ENCODE results near the gene NUP210.
A peak's percentile ranks its signal among the peaks of the same experiment; 100 is the strongest.
"Not testable (repeated sequence)": the region's sequence is repeated elsewhere in the genome, so short reads cannot be mapped to it uniquely, and the experiment has no call there.

NUP210 gene

DNA sequence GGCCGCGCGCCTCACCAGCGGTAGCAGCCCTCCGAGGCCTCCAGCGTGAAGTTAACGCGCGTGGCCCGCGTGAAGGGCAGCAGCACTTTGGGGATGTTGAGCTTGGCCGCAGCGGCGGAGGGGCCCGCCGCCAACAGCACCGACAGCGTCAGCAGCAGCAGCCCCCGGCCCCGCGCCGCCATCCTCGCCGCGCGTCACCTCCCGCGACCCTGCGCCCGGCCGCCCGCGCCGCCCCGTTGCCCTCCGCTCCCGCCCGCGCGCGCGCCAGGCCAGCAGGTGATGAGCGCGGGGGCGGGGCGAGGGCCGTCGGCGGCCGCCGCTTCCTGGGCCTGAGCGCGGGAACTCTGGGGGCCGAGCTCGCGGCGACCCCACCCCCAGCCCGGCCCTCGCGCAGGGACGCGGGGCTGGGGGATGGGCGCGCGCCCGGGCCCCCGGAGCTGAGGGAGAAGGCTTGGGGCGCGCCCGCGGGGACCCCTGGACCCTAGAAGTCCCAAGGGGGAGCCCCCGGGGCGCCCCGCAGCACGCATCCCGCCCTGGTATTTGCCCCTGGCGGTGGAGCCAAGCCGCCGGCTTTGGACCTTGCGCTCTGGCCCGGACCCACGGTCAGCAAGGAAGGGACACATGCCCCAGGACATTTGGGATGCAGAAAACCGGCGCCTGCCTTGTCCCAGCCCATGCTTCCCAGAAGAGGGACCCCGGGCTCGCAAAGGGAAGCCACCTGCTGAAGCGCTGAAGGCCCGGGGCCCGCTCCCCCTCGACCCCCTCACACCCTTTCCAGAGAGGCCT lies at the start of gene NUP210:
Gene NUP210 (minus strand): TSS at position 278 of the 786 bp plus-strand sequence. CDS start 96 bp downstream, at position 182.
- peak; percentile 41 for DNase-seq (ENCODE audit: low read depth)

DNA sequence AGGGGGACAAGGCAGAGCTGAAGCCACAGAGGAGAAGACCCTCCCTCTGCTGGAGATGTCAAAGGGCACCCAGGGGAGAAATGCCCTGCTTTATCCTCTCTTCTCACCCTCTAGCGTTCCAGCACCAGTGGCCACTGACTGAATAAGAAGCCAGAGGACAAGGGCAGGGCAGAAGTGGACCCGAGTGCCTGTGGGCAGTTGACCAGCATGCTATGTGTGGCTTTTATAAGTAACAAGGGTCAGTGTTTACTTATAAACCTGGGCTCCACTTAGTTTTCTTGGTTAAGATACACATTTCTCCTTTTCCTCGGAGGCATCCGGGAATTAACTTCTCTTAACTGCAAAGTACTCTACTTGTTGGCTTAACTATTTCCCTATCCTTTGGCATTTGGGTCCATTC lies 46.7 kb upstream of the NUP210 start:
- DNase-seq (ENCODE audit: low read depth), result no peak

DNA sequence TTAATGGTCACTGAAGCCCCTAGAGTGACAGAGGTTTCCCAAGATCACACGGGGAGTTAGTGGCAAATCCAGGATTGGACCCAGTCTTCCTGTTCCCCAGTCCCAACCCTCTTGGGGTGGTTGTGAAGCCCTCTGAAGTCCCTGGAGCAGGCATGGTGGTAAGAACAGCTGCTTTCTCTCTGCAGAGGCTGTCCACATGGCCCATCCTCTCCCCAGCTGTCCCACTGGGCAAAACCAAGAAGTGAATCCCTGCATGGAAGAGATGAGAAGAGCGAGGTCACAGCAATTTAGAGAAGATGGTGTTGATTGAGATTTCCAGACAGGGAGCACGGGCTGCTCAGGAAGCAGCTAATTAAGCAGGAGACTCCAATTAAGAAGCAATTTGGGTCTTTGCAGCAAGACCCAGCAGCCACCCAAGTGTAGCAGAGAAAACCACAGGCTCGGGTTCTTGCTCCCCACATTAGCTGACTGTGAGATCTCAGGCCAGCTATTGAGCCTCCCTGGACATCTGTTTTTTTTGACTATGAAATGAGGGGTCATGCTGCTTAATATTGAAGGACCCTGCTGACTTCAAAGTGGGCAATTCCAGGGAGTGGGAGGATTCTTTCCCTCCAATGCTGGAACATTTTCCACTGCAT lies 45.2 kb upstream of the NUP210 start:
- no peak for DNase-seq (ENCODE audit: low read depth)

DNA sequence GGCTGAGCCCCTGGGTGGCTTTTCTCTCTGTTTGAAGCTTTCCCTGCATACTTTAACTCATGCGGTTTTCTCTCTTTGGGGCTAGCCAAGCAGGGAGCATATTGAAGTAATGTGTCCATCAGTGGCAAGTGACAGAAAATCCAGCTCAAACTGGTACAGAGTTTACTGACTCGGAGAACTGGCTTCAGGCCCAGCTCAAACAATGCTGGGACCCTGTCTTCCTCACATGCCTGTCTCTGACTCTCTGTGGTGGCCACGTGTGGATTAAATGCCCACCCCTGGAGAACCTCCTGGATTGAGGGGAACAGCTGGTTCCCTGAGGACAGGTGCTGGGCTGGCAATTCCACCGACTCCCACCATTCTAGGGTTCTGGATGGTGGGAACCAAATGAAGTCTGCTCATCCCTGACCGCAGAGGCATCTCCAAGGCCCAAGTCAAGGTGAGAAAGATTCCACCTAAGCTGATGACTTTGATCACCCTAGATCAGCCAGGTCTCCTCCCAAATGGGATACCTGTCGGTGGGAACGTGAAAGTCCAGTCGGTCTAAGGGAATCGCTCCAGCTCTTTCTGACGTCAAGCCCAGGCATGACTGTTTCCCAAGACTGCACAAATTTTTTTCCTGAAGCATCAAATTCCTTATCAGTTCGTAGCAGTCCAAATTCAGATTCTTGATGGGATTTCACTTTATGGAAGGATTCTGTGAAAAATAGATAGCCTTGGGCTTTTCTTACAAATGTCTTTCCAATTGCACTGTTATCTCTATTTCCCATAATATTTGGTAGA lies 43.7 kb upstream of the NUP210 start:
- DNase-seq (ENCODE audit: low read depth), result no peak

DNA sequence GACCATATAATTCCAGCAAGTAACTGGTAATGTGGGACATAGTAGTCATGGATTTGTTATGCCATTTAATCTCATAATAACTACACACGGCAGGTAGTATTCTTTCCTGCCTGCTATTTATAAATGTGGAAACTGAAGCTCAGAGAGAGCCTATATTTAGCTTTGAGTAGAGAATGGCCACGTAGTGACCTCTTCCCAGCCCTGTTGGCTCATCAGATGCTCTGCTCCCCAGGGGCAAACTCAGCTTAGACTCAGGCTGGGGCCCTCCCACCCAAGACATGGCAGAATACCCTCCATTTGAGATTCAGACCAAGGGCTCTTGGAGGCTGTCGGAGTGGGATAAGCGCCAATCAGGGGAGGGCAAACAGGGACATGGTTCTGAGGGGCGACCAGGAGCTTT lies 42.7 kb upstream of the NUP210 start:
- no peak for DNase-seq (ENCODE audit: low read depth)

DNA sequence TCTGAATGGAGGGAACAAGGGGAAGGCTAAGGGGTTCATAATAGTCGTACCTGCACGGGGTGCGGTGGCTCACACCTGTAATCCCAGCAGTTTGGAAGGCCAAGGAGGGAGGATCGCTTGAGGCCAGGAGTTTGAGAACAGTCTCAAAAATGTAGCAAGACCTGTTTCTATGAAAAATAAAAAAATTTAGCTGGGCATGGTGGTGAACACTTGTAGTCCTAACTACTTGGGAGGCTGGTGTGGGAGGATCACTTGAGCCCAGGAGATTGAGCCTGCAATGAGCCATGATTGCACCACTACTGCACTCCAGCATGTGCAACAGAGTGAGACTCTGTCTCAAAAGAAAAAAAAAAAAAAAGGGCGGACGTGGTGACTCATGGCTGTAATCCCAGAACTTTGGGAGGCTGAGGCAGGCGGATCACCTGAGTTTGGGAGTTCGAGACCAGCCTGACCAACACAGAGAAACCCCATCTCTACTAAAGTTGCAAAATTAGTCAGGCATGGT lies 42.1 kb upstream of the NUP210 start:
- no peak for DNase-seq (ENCODE audit: low read depth)

DNA sequence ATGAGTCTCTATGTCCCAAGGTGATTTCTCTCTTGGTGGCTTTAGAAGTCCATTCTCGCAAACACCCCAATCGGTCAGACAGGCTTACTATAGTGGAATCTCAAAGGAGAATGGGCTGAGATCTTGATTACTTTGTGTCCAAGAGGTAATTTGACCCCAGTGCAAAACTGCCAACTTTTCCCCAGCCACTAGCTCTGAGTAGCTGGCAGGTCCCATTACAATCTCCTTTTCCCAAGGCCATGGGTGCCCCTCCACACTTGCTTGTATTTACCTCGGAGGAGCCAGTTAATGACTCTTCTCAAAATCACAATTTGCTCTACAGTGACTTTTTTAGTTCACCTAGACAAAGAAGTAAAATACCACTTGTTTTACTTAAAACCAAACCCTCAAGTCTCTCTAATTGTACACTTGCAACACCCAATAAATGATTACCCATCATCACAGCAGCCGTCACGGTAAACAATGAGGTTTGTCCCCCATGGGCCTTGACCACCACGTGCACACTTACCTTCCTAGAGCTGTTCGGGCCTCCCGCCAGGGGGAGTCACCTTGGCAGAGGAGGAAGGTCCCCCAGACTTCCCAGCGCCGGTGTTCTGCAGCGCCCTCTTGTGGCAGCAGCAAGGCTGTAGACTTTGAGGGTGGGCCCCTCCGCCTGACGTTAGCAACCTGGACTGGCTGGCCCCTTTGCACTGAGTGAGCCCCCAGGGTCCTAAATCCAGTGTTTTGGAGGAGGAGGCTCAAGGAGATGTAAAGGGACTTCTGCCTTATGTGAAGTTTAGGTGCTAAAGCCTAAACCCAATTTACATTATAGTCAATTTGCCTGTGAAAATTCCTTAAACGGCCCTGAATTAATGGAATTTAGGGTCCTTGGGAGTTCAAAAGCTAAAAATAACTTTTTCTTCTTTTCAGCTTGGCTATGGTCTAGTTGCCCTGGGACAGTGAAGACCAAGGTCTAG lies 41.3 kb upstream of the NUP210 start:
- DNase-seq (ENCODE audit: low read depth), result peak; percentile 29

DNA sequence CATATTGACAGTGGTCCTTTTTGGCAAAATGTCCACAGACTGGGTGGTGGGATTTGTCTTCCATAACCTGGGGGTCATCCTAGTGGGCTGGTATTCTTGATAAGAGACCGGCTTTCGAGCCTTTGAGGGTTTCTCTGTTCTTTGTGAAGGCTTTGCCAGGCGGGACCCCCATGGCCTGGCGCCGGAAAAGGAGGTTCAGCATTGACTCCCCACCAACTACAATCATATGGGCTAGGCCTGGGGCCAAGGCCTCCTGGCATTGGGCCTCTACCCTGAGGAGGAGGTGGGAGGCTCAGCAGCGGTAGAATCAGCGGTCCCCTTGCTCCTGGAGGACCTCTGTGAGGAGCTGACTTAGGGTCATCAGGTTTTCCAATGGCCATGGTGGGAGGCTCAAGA lies 40.2 kb upstream of the NUP210 start:
- no peak for DNase-seq (ENCODE audit: low read depth)

DNA sequence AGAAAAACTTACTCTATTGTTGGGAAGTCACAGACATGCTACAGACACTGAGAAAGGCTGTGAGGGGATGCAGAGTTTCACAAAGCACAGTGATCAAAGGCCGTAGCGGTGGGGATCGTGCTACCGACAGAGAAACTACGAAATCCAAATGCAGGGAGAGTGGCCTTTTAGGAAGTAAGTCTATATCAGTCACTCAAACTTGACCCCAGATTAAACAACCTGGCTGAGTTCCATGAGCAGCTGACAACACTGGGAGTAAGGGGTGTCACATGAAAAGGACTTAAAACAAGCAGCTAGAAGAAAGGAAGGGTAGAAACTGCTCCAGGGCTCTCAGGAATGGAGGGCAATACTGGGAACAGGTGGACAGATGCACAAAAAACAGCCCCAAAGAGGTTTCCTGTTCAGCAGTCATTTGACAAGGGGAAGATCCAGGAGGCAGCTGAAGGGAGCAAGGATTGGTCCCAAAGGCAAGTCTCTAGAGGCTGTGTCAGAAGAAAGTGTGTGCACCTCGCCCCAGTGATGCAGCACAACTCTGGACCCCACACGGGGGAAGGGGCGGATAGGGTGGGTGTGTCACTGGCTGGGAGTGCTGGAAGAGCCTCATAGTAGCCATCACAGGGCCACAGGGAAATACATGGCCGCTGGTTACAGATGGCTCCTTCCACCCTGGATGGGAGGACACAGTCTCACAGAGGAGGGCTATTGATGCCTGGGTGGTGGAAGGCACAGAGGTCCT lies 39.7 kb upstream of the NUP210 start:
- no peak for DNase-seq (ENCODE audit: low read depth)

DNA sequence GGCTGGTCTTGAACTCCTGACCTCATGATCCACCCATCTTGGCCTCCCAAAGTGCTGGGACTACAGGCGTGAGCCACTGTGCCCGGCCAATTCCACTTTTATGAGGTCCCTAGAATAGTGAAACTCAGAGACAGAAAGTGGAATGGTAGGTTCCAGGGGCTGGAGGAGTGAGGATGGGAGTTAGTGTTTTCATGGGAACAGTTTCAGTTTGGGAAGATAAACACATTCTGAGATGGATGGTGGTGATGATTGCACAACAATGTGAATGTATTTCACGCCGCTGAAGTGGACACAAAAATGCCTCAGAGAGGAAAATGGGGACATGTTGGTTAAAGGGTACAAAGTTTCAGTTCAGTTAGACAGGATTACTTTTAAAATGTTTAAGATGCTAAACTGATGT lies 37.5 kb upstream of the NUP210 start:
- no peak for DNase-seq (ENCODE audit: low read depth)

DNA sequence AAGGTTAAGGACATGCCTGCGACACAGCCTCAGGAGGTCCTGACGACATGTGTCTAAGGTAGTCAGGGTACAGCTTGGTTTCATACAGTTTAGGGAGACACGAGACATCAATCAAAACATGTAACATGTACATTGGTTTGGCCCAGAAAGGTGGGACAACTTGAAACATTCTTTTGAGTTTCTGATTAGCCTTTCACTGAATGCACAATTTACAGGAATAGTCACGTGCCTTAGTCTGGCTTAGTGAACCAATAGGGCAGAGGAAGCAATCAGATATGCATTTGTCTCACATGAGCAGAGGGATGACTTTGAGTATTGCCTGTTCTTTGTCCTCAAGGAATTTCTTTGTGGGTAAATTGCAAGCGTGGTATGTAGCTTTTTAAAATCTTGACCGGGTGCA lies 35.5 kb upstream of the NUP210 start:
- DNase-seq (ENCODE audit: low read depth), result no peak

DNA sequence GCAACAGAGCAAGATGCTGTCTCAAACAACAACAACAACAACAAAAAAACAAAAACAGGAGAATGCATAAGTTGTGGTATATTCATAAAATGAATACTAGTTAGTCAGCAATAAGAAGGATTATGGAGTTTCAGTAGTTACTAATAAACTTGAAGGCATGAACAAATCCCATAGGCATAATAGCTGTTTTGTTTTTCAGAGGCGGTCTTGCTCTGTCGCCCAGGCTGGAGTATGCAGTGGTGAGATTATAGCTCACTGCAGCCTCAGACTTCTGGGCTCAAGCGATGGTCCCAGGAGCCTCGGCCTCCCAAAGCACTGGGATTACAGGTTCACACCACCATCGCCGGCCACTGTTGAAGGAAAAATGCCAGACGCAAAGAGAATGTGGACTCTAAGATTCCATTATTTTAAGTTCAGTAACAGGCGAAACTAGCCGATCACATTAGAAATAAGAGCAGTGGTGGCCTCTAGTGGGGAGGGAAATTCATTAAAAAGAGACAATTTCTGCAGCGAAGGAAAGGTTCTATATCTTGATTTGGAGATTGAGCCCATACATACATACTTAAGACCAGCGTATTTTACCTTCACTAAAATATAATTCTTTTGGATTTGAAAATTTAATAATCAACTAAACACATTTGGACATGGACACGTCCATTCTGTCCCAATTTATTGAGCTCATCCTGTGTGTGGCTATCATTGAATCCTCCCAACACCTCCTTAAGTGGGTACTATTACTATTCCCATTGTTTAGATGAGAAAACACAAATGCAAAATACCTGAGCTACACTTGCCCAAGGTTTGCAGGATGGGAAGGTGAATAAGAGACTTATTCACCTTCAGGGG lies 32.6 kb upstream of the NUP210 start:
- DNase-seq (ENCODE audit: low read depth), result no peak

DNA sequence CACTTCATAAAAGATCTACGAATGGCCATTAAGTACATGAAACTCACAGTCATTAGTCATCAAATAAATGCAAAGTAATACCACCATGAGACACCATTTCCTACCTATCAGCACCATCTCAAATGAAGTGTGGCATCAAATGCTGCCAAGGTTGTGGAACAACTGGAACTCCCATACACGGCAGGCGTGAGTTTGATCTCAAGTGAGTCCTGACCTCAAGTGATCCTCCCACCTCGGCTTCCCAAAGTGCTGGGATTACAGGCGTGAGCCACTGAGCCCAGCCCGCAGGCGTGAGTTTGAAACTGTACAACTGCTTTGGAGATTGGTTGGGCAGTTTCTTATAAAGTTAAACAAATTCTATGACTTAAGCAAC lies 31.2 kb upstream of the NUP210 start:
- peak; percentile 13 for DNase-seq (ENCODE audit: low read depth)

DNA sequence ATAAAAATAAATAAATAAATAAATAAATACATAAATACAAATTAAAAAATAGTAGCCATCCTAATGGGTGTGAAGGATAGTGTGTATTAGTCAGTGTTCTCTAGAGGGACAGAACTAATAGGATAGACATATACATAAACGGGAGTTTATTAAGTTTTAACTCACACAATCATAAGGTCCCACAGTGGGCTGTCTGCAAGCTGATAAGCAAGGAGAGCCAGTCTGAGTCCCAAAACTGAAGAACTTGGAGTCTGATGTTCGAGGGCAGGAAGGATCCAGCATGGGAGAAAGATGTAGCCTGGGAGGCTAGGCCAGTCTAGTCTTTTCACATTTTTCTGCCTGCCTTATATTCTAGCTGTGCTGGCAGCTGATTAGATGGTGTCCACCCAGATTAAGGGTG lies 22.8 kb upstream of the NUP210 start:
- DNase-seq (ENCODE audit: low read depth), result not testable (repeated sequence)

DNA sequence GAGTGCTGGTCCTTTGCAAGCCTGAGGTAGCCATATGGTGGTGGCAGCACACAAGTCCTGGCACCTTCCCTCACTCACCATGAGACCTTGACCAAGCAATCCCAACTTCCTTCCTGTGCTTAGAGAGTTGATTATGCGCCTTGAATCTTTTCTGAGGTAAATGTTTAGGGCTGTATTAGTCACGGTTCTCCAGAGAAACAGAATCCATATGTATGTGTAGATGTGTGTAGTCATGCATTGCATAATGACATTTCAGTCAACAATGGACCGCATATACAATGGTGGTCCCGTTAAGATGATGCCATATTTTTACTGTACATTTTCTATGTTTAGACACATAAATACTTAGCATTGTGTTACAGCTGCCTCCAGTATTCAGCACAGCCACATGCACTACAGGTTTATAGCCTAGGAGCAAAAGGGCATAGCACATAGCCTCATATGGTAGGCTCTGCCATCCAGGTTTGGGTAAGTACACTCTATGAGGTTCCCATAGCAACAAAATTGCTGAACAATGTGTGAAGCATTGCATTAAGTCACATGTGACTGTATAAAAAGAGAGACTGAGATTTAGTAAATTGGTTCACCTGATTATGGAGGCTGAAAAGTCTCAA lies 20.2 kb upstream of the NUP210 start:
- no peak for DNase-seq (ENCODE audit: low read depth)

DNA sequence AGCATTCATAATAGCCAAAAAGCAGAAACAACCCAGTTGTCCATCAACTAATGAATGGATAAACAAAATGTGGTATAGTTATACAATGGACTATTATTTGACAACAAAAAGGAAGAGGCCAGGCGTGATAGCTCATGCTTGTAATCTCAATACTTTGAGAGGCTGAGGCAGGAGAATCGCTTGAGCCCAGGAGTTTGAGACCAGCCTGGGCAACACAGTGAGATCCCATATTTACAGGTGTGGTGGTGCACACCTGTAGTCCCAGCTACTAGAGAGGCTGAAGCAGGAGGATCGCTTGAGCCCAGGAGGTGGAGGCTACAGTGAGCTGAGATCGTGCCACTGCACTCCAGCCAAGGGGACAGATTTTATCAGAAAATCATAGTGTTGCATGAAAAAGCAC lies 16.1 kb upstream of the NUP210 start:
- DNase-seq (ENCODE audit: low read depth), result not testable (repeated sequence)

DNA sequence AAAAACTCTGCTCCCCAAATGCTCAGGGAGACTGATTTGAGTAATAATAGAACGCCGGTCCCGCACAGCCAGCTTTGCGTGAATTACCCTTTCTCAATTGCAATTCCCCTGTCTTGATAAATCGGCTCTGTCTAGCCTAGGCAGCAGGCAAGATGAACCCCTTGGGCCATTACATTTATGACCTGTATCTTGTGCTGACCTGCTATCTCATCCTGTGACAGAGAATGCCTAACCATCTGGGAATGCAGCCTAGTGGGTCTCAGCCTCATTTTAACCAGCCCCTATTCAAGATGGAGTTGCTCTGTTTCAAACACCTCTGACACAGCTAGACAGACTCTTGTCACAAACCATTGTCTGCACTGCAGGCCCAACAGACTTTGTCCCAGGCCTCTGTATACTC lies 13.8 kb upstream of the NUP210 start:
- DNase-seq (ENCODE audit: low read depth), result no peak

DNA sequence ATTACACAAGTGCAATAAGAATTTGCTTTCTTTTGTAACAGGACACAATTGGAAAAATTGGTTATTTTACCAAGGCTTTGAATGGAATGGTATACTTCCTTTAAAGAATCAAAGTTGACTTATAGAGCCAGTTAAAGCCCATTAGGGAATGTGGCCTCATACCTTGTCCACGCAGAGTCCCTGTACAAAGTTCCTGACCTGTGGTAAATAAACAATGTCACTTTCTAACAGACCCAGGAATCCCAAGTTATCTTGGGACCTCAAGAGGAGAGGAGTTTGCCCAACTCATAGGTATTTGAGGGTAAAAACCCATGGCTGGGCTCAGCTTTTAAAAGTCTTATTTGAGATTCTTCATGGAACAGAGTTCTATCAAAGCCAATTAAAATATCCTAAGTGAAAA lies 12.0 kb upstream of the NUP210 start:
- no peak for DNase-seq (ENCODE audit: low read depth)

DNA sequence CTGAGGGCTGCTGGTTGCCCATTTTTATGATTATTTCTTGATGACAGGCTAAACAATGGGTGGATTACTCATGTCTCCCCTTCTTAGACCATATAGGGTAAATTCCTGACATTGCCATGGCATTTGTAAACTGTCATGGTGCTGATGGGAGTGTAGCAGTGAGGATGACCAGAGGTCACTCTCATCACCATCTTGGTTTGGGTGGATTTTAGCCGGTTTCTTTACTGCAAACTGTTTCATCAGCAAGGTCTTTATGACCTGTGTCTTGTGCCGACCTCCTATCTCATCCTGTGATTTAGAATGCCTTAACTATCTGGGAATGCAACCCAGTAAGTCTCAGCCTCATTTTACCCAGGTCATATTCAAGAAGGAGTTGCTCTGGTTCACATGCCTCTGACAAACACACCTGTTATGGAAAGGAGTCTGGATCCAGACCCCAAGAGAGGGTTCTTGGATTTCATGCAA lies 10.3 kb upstream of the NUP210 start:
- DNase-seq (ENCODE audit: low read depth), result not testable (repeated sequence)
